ENCODE data around the gene LONP1. TPM values are rescaled to one million over a fixed set of nuclear protein-coding genes. Genes with fewer than 3 reads are reported as not detected.
"Not testable (repeated sequence)": the region's sequence is repeated elsewhere in the genome, so short reads cannot be mapped to it uniquely, and the experiment has no call there.

The LONP1 gene
- total RNA-seq, 2 experiments from 2014 or later: 178 to 181 TPM

DNA sequence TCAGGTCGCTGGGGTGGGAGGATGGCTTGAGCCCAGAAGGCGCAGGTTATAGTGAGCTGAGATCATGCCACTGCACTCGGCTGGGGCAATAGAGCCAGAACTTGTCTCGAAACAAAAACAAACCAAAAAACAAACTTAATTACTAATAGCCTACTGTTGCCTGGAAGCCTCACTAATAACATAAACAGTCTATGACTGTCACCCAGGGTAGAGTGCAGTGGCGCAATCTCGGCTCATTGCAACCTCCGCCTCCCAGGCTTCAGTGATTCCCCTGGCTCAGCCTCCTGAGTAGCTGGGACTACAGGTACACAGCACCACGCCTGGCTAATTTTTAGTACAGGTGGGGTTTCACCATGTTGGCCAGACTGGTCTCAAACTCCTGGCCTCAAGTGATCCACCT lies 18.5 kb upstream of the LONP1 start:
- Mint-ChIP-seq H3K4me3 (no peak overlapping the region), H3K27ac (no peak overlapping the region), H3K9me3 (no peaks in the 10 kb centered on the region), H3K36me3 (no peaks in the 10 kb centered on the region), H3K4me1 (ENCODE audit: low read depth) (no peaks in the 10 kb centered on the region), H3K27me3 (no peaks in the 10 kb centered on the region)
- POLR2A ChIA-PET: no interaction called here
- CTCF ChIA-PET: no interaction called here
- intact Hi-C loops (cut with micrococcal nuclease): no loop called here
- no peak for DNase-seq

DNA sequence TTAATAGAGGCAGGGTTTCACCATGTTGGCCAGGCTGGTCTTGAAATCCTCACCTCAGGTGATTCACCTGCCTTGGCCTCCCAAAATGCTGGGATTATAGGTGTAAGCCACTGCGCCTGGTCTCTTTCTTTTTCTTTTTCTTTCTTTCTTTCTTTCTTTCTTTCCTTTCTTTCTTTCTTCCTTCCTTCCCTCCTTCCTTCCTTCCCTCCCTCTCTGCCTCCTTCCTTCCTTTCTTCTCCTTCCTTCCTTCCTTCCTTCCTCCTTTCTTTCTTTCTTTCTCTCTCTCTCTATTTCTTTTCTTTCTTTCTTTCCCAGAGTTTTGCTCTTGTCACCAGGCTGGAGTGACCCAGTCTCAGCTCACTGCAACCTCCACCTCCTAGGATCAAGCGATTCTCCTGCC lies 13.2 kb upstream of the LONP1 start:
- H3K4me1 Mint-ChIP-seq (ENCODE audit: low read depth); DNase-seq; H3K27ac Mint-ChIP-seq; H3K9me3 Mint-ChIP-seq; CTCF ChIA-PET; POLR2A ChIA-PET; H3K4me3 Mint-ChIP-seq; H3K36me3 Mint-ChIP-seq; H3K27me3 Mint-ChIP-seq; intact Hi-C loops (cut with micrococcal nuclease): not testable (repeated sequence)

DNA sequence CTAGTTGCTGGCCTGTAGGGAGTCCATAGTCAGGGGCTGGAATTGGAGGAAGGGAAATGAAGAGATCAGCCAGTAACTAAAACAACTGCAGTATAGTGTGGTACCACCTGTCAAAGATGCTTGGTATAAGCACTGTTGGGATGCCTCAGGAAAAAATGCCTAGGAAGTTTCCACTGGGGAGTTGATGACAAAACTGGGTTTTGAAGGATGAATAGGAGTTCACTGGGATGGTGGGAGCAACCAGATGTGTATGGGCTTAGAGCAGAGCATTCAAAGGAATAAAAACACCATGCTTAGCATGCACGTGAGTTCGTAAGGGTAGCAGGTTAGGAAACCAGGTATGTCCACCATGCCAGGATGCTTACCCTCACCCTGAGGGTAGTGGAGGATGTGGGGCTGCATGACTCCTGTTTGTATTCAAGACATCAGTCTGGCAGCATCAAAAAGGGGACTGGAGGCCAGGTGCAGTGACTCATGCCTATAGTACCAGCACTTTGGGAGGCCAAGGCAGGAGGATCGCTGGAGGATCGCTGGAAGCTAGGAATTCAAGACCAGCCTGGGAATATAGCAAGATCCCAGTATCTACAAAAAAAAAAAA lies 7.6 kb upstream of the LONP1 start:
- no peaks in the 10 kb centered on the region for H3K9me3 Mint-ChIP-seq
- H3K36me3 Mint-ChIP-seq: no peaks in the 10 kb centered on the region
- POLR2A ChIA-PET: no interaction called here

DNA sequence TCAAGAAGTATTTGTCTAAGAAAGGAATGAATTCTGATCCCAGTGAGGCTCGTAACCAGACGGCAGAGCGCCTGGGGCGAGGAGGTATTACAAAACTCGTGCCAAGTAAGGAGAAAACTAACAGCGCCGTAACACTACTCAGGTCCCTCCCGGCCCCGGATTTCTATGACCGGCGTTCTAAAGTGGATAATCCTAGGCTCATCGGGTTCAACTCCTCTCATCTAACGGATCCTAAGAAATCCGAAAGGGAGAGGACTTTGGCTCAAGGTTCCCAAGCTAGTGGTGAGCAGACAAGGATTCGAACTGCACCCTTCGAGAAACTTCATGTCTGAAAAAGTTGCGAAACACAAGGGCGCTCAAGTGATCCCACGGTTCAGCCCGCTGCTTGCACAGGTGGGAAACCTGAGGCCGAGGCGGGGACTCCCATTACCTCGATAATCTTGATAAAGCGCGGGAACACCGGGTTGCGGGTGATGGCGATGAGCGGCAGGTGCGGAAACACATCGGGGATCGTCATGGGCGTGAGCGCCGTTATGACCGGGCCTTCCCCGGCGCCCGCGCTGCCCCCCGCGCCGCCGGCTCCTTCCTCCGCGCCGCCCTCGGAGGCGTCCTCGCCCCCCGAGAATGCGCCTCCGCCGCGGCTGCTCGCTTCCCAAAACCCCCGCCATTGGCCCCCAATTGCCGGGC lies 529 bp downstream of the LONP1 start:
- H3K4me3 Mint-ChIP-seq: peak overlapping the region; percentile 95
- intact Hi-C loops (cut with micrococcal nuclease): no loop called here
- H3K36me3 Mint-ChIP-seq: peaks cover 29% of the 10 kb centered on the region
- peak overlapping the region; percentile 99 for H3K27ac Mint-ChIP-seq
- peak; percentile 59 for DNase-seq
- ChIA-PET CTCF (interaction anchor here (0.6 to 6.1 kb wide), 6 partner anchors 21 to 1249 kb away, joined by 3 to 103 read pairs (median 6); partner anchors contain the start of genes NRTN, RPL36 and SAFB), POLR2A (interaction anchor here (0.6 to 4.7 kb wide), 12 partner anchors 12 to 748 kb away, joined by 3 to 70 read pairs (median 7); partner anchors contain the start of genes DUS3L, NDUFA11, RPL36 and SAFB)
- no peaks in the 10 kb centered on the region for H3K9me3 Mint-ChIP-seq
- H3K27me3 Mint-ChIP-seq: no peaks in the 10 kb centered on the region
- H3K4me1 Mint-ChIP-seq (ENCODE audit: low read depth): peaks cover 30% of the 10 kb centered on the region

More for the DNA sequence above, 7.6 kb upstream of the LONP1 start:
- Mint-ChIP-seq H3K4me3 (no peak overlapping the region), H3K27ac (no peak overlapping the region), H3K27me3 (no peaks in the 10 kb centered on the region), H3K4me1 (ENCODE audit: low read depth) (no peaks in the 10 kb centered on the region)
- CTCF ChIA-PET: no interaction called here
- intact Hi-C loops (cut with micrococcal nuclease): no loop called here
- DNase-seq: no peak

DNA sequence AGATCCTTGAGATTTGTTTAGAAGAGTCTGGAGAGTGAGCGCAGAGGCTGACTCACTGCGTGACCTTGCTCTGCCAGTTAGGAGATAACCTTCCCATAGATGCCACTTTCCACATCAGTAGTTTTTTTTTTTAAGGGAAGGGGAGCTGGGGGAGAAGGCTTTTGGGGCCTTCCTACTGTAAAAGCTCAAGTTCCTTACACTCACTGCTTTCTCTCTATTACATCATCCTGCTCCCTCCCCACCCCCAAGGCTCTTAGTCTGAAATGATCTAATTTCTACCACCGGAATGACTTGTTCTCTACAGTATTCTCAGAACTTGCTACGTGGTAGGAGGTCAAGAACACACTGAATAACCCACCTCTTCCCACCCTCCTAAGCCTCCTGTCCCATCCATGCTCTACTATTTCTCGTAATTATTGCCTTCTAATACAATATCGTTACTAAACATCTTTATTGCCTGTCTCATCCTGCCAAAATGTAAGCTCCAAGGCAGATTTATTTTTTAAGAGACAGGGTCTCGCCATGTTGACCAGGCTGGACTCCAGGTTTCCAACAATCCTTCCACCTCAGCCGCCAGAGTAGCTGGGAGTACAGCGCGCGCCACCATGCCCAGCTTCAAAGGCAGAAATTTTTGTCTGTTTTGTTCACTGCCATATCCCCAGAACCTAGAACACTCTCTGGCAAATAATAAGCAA lies 1.2 kb downstream of the LONP1 start:
- CTCF ChIA-PET: interaction anchor here (0.5 to 6.1 kb wide), 6 partner anchors 30 to 1248 kb away, joined by 3 to 103 read pairs (median 4); partner anchors contain the start of genes DUS3L and RPL36
- H3K4me3 Mint-ChIP-seq: peak overlapping the region; percentile 95
- no peaks in the 10 kb centered on the region for H3K27me3 Mint-ChIP-seq
- POLR2A ChIA-PET: interaction anchor here (0.6 to 4.7 kb wide), 15 partner anchors 9 to 747 kb away, joined by 3 to 70 read pairs (median 6); partner anchors contain the start of genes DUS3L, NDUFA11, RPL36 and SAFB
- H3K9me3 Mint-ChIP-seq: no peaks in the 10 kb centered on the region
- intact Hi-C loops (cut with micrococcal nuclease): loop anchor here (1.0 kb wide), 3 partner anchors 28 to 235 kb away; partner anchors contain the start of genes RPL36 and VMAC
- peak; percentile 82 for DNase-seq
- peaks cover 30% of the 10 kb centered on the region for H3K4me1 Mint-ChIP-seq (ENCODE audit: low read depth)
- peaks cover 33% of the 10 kb centered on the region for H3K36me3 Mint-ChIP-seq
- H3K27ac Mint-ChIP-seq: peak overlapping the region; percentile 99

- ChIA-PET POLR2A (interaction anchor here (0.8 to 4.7 kb wide), 12 partner anchors 8 to 272 kb away, joined by 3 to 70 read pairs (median 6); partner anchors contain the start of genes DUS3L, NDUFA11 and RPL36), CTCF (interaction anchor here (0.5 to 6.1 kb wide), 5 partner anchors 29 to 171 kb away, joined by 3 to 103 read pairs (median 4); partner anchors contain the start of genes DUS3L and RPL36)
- DNase-seq: peak; percentile 84
- intact Hi-C loops (cut with micrococcal nuclease): loop anchor here (1.0 kb wide), 3 partner anchors 28 to 235 kb away; partner anchors contain the start of genes RPL36 and VMAC
- Mint-ChIP-seq H3K27me3 (no peaks in the 10 kb centered on the region), H3K4me1 (ENCODE audit: low read depth) (peaks cover 30% of the 10 kb centered on the region), H3K9me3 (no peaks in the 10 kb centered on the region), H3K36me3 (peaks cover 38% of the 10 kb centered on the region), H3K27ac (peak overlapping the region; percentile 99), H3K4me3 (peak overlapping the region; percentile 95)
These were observed 1.8 kb downstream of the LONP1 start for GRCh38 chr19:5718037-5718578.

GRCh38 chr19:5717215-5717935 lies 2.6 kb downstream of the LONP1 start:
- POLR2A ChIA-PET: interaction anchor here (1.3 to 4.7 kb wide), 4 partner anchors 8 to 111 kb away, joined by 3 to 70 read pairs (median 6); partner anchors contain the start of gene RPL36
- no peak for DNase-seq
- H3K27ac Mint-ChIP-seq: peak overlapping the region; percentile 99
- no peaks in the 10 kb centered on the region for H3K27me3 Mint-ChIP-seq
- intact Hi-C loops (cut with micrococcal nuclease): no loop called here
- peaks cover 42% of the 10 kb centered on the region for H3K36me3 Mint-ChIP-seq
- CTCF ChIA-PET: interaction anchor here (1.9 to 6.1 kb wide), 2 partner anchors 29 to 87 kb away, joined by 8 to 103 read pairs; partner anchors contain the start of gene RPL36
- no peaks in the 10 kb centered on the region for H3K9me3 Mint-ChIP-seq
- H3K4me3 Mint-ChIP-seq: peak overlapping the region; percentile 95
- H3K4me1 Mint-ChIP-seq (ENCODE audit: low read depth): peaks cover 30% of the 10 kb centered on the region

GRCh38 chr19:5714816-5715215 lies 5.1 kb downstream of the LONP1 start:
- Mint-ChIP-seq H3K4me1 (ENCODE audit: low read depth) (peaks cover 26% of the 10 kb centered on the region), H3K4me3 (no peak overlapping the region), H3K9me3 (no peaks in the 10 kb centered on the region), H3K27me3 (no peaks in the 10 kb centered on the region), H3K36me3 (peaks cover 52% of the 10 kb centered on the region), H3K27ac (no peak overlapping the region)
- DNase-seq: no peak
- intact Hi-C loops (cut with micrococcal nuclease): no loop called here
- POLR2A ChIA-PET: interaction anchor here (0.8 to 5.0 kb wide), 2 partner anchors 9 to 24 kb away, joined by 3 to 25 read pairs; partner anchors contain the start of gene RPL36
- CTCF ChIA-PET: interaction anchor here (1.3 to 1.4 kb wide), 2 partner anchors 25 to 26 kb away, joined by 4 to 7 read pairs; partner anchors contain the start of gene RPL36

GRCh38 chr19:5713228-5713627 lies 6.7 kb downstream of the LONP1 start:
- Mint-ChIP-seq H3K27me3 (no peaks in the 10 kb centered on the region), H3K4me1 (ENCODE audit: low read depth) (peaks cover 19% of the 10 kb centered on the region), H3K4me3 (no peak overlapping the region), H3K27ac (no peak overlapping the region), H3K9me3 (no peaks in the 10 kb centered on the region), H3K36me3 (peaks cover 47% of the 10 kb centered on the region)
- no peak for DNase-seq
- ChIA-PET CTCF (interaction anchor here (1.7 to 2.8 kb wide), 2 partner anchors 24 to 25 kb away, joined by 6 to 15 read pairs; partner anchors contain the start of gene RPL36), POLR2A (interaction anchor here (1.1 to 5.0 kb wide), 2 partner anchors 8 to 23 kb away, joined by 4 to 25 read pairs; partner anchors contain the start of gene RPL36)
- intact Hi-C loops (cut with micrococcal nuclease): no loop called here

GRCh38 chr19:5711713-5712161 lies 8.2 kb downstream of the LONP1 start:
- intact Hi-C loops (cut with micrococcal nuclease): no loop called here
- Mint-ChIP-seq H3K4me3 (no peak overlapping the region), H3K9me3 (no peaks in the 10 kb centered on the region), H3K27me3 (no peaks in the 10 kb centered on the region), H3K4me1 (ENCODE audit: low read depth) (peaks cover 6% of the 10 kb centered on the region), H3K36me3 (peaks cover 38% of the 10 kb centered on the region), H3K27ac (no peak overlapping the region)
- CTCF ChIA-PET: interaction anchor here (1.0 to 2.8 kb wide), 2 partner anchors 22 to 92 kb away, joined by 4 to 15 read pairs; partner anchors contain the start of gene RPL36
- no peak for DNase-seq
- POLR2A ChIA-PET: interaction anchor here (0.5 to 5.0 kb wide), 2 partner anchors 21 to 793 kb away, joined by 3 to 25 read pairs; partner anchors contain the start of gene RPL36

Data from activated CD4-positive, alpha-beta memory T cell treated with anti-CD3 and anti-CD28 coated beads for 36 hours (primary cell).